ENCODE data around the gene SCEL. TPM values are rescaled to one million over a fixed set of nuclear protein-coding genes. Genes with fewer than 3 reads are reported as not detected.

The SCEL gene
- total RNA-seq, 4 donors from 2014 or later = not detected

DNA sequence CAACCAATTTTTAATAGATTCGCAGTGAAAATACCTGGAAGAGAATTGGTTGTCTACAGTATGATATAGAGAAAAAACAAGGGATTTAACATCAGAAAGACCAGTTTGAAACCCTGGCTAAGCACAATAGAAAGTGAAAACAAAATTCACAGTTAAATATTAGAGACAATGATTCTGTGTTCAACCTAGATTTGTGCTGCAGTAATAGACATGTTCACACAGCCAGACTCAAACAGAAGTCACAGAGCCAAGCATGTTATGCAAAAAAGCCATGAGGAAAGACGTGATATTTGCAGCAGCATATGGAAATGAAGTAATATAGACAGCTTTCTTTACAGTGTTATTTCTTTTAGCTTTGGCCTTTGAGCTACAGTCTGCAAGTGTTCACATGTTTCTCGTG is 48.1 kb downstream of the SCEL start:
- no peak for ATAC-seq
- no peak for TF ChIP-seq POLR2A (IDR thresholded peaks at IDR 0.05)
- TF ChIP-seq, protein P1, sequence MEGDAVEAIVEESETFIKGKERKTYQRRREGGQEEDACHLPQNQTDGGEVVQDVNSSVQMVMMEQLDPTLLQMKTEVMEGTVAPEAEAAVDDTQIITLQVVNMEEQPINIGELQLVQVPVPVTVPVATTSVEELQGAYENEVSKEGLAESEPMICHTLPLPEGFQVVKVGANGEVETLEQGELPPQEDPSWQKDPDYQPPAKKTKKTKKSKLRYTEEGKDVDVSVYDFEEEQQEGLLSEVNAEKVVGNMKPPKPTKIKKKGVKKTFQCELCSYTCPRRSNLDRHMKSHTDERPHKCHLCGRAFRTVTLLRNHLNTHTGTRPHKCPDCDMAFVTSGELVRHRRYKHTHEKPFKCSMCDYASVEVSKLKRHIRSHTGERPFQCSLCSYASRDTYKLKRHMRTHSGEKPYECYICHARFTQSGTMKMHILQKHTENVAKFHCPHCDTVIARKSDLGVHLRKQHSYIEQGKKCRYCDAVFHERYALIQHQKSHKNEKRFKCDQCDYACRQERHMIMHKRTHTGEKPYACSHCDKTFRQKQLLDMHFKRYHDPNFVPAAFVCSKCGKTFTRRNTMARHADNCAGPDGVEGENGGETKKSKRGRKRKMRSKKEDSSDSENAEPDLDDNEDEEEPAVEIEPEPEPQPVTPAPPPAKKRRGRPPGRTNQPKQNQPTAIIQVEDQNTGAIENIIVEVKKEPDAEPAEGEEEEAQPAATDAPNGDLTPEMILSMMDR (IDR thresholded peaks at IDR 0.05 in 4 of 5, conservative IDR thresholded peaks at IDR 0.05 in 1 of 5) = no peak
- in situ Hi-C loops (cut with MboI; ENCODE audit: low sequenced_read_pairs in 4 of 4) = no loop called here
- Histone ChIP-seq H3K4me3 (no peak overlapping the region), H3K27ac (no peak overlapping the region), H3K4me1 (no peaks in the 10 kb centered on the region), H3K36me3 (no peaks in the 10 kb centered on the region), H3K27me3 (no peaks in the 10 kb centered on the region), H3K9me3 (no peaks in the 10 kb centered on the region)
- no peak for DNase-seq
- intact Hi-C loops (cut with DNase I; ENCODE audit: low total_unique reads) = no loop called here

DNA sequence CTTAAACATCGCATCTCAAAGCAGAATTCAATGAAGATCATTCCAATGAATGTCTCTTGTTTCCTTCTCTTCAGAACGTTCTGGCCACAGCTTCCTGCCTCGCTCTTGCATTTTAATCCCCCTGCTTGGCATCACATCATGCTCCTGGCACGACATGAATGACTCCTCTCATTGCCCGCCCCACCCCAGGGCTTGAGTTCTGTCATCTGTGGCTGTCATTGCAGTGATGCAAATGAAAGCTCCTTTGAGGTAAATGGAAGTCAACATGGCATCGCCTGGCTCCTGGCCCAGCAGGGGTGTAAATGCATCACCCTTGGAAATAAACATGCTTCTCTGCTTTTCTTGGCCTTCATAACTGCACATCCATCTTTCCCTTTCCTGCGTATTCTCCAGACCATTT is 48.6 kb downstream of the SCEL start:
- Histone ChIP-seq H3K27me3 (no peaks in the 10 kb centered on the region), H3K4me1 (no peaks in the 10 kb centered on the region), H3K36me3 (no peaks in the 10 kb centered on the region), H3K27ac (no peak overlapping the region), H3K9me3 (no peaks in the 10 kb centered on the region), H3K4me3 (no peak overlapping the region)
- TF ChIP-seq, protein P1 (IDR thresholded peaks at IDR 0.05 in 4 of 5, conservative IDR thresholded peaks at IDR 0.05 in 1 of 5) = no peak
- no peak for DNase-seq
- no peak for ATAC-seq
- in situ Hi-C loops (cut with MboI; ENCODE audit: low sequenced_read_pairs in 4 of 4) (no loop called here), intact Hi-C loops (cut with DNase I; ENCODE audit: low total_unique reads) (no loop called here)

DNA sequence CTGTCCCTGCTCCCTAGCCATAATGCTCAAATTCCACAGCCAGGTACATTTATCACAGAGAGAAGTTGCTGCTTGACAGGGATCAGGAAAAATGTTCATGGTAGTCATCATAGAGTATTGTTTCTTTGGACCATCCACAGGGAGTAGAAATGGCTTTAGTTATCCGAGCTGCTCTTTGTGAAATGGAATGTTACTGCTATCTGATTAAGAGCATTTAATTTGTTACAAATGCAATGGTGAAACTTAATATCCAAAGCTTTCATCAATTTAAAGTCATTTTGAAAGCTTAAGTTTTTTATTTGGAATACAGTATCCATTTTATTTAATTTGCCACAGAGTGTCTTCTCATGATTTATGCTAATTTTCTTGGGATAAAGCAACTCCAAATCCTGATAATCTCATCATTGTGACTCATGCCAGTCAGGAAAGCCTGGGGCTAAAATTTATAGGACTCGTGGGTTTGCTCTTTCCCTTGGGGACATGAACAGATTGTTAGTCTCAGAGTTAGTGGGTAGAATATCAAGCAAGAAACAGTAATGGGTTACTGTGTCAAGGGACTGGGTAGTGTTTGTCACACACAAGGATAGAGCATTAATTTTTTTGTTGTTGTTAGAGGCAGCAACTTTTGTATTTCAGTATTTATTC is 59.8 kb downstream of the SCEL start:
- in situ Hi-C loops (cut with MboI; ENCODE audit: low sequenced_read_pairs in 4 of 4) = no loop called here
- no peak for ATAC-seq
- TF ChIP-seq, protein P1 (IDR thresholded peaks at IDR 0.05 in 4 of 5, conservative IDR thresholded peaks at IDR 0.05 in 1 of 5) = no peak
- no peak for TF ChIP-seq POLR2A (IDR thresholded peaks at IDR 0.05)
- H3K9me3 ChIP-seq = no peaks in the 10 kb centered on the region
- DNase-seq = no peak
- intact Hi-C loops (cut with DNase I; ENCODE audit: low total_unique reads) = no loop called here
- no peak overlapping the region for H3K4me3 ChIP-seq
- no peak overlapping the region for H3K27ac ChIP-seq
- H3K36me3 ChIP-seq = no peaks in the 10 kb centered on the region
- H3K4me1 ChIP-seq = peaks cover 0 to 4% of the 10 kb centered on the region in 2 donors
- H3K27me3 ChIP-seq = no peaks in the 10 kb centered on the region

DNA sequence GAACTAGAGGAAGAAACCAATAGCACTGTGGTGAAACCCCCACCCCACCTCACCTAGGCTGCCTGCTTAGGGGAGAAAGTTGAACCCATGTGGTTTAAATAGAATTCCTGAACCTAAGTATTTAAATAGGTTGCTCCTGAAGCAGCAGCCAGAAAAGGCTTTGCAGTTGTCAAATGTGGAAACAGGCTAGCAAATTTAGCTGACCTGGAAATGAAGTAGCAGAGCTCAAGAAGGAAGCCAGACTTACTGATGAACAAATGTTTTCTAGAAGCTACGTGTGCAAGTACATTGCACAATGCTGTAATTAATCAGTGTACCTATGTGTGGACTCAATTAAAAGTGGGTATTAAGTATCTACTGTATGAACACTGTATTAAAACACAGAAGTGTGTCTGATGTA is 61.3 kb downstream of the SCEL start:
- intact Hi-C loops (cut with DNase I; ENCODE audit: low total_unique reads) (no loop called here), in situ Hi-C loops (cut with MboI; ENCODE audit: low sequenced_read_pairs in 4 of 4) (no loop called here)
- TF ChIP-seq, protein P1 (IDR thresholded peaks at IDR 0.05 in 4 of 5, conservative IDR thresholded peaks at IDR 0.05 in 1 of 5) = no peak
- TF ChIP-seq POLR2A (IDR thresholded peaks at IDR 0.05) = no peak
- DNase-seq (no peak), ATAC-seq (no peak)
- Histone ChIP-seq H3K36me3 (no peaks in the 10 kb centered on the region), H3K27ac (no peak overlapping the region), H3K27me3 (no peaks in the 10 kb centered on the region), H3K4me1 (peaks cover 0 to 4% of the 10 kb centered on the region in 2 donors), H3K4me3 (no peak overlapping the region), H3K9me3 (no peaks in the 10 kb centered on the region)

DNA sequence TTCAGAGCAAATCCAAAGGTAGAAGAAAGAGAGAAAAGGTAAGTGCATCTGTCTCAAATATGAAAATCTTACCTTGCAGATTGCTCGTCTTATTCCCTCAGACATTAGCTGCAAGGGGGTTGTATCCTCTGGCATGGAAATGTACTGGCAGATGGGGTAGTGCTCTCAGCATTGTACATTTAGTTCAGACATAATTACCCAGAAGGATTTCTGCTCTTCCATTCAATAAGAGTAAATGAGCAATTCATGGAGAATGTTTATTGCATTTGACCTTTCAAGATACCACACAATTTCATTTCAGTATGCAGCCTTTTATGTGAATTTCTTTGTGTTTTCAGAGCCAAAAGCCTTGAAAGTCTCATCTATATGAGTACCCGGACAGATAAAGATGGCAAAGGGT is 63.8 kb downstream of the SCEL start:
- in situ Hi-C loops (cut with MboI; ENCODE audit: low sequenced_read_pairs in 4 of 4) = no loop called here
- H3K9me3 ChIP-seq = no peaks in the 10 kb centered on the region
- no peak for DNase-seq
- TF ChIP-seq POLR2A (IDR thresholded peaks at IDR 0.05) = no peak
- TF ChIP-seq, protein P1 (IDR thresholded peaks at IDR 0.05 in 4 of 5, conservative IDR thresholded peaks at IDR 0.05 in 1 of 5) = no peak
- H3K4me3 ChIP-seq = no peak overlapping the region
- intact Hi-C loops (cut with DNase I; ENCODE audit: low total_unique reads) = no loop called here
- H3K36me3 ChIP-seq = no peaks in the 10 kb centered on the region
- no peaks in the 10 kb centered on the region for H3K27me3 ChIP-seq
- no peak overlapping the region for H3K27ac ChIP-seq
- peaks cover 0 to 4% of the 10 kb centered on the region in 2 donors for H3K4me1 ChIP-seq
- no peak for ATAC-seq

Measured in gastrocnemius medialis (tissue), 4 donors.